CD14-positive monocyte (primary cell): ENCODE results near the gene ZNF768. TPM values are rescaled to one million over a fixed set of nuclear protein-coding genes. Genes with fewer than 3 reads are reported as not detected.

Experiments
- DNase-seq, 3 donors: peaks; one replicate each; pipeline ENCODE4 v3.0.0-alpha.2; 2011 to 2022
- H2AFZ ChIP-seq: 2 replicates; pipeline ENCODE4 v1.6.0; 2012; ENCODE audit warnings: mild to moderate bottlenecking, low read depth, low read length, inconsistent platforms; ENCODE audit not compliant: insufficient read depth, poor library complexity, severe bottlenecking
- H3K27ac ChIP-seq, 2 donors: 1 replicate in 1 of 2; 2 replicates in 1 of 2; pipeline ENCODE4 v1.5.1; 2012 to 2013; ENCODE audit warnings: low read length in 2 of 2, control low read depth in 1 of 2, inconsistent platforms in 1 of 2, low read depth in 1 of 2, mild to moderate bottlenecking in 1 of 2
- H3K27me3 ChIP-seq, 2 donors: one replicate each; pipeline versions ENCODE4 v1.6.0 to v1.6.1; 2011 to 2013; ENCODE audit warnings: low read length in 2 of 2; ENCODE audit not compliant: control insufficient read depth in 2 of 2, insufficient read depth in 2 of 2
- H3K36me3 ChIP-seq, 2 donors: replicated peaks in 1 of 2; 1 replicate in 1 of 2; 2 replicates in 1 of 2; pipeline versions ENCODE4 v1.5.1 to v1.6.1; 2012 to 2013; ENCODE audit warnings: low read length in 2 of 2, control low read depth in 1 of 2, inconsistent platforms in 1 of 2, mild to moderate bottlenecking in 1 of 2; ENCODE audit not compliant: insufficient read depth in 2 of 2, control insufficient read depth in 1 of 2
- H3K4me1 ChIP-seq, 2 donors: 1 replicate in 1 of 2; 2 replicates in 1 of 2; pipeline versions ENCODE4 v1.5.1 to v1.6.1; 2012 to 2013; ENCODE audit warnings: low read length in 2 of 2, control low read depth in 1 of 2, inconsistent platforms in 1 of 2, mild to moderate bottlenecking in 1 of 2, moderate library complexity in 1 of 2; ENCODE audit not compliant: insufficient read depth in 2 of 2, control insufficient read depth in 1 of 2
- H3K4me2 ChIP-seq: replicated peaks from 2 replicates; pipeline ENCODE3; 2012; ENCODE audit warnings: low read length, moderate library complexity, mild to moderate bottlenecking; ENCODE audit not compliant: poor library complexity, severe bottlenecking; ENCODE audit errors: extremely low read depth
- H3K4me3 ChIP-seq, 3 experiments: fragments of 200-600 bp in 1 of 3; sonication (generic) in 1 of 3; replicated peaks in 1 of 3; 1 replicate in 2 of 3; 2 replicates in 1 of 3; pipeline ENCODE4 v1.5.1; 2011 to 2013; ENCODE audit warnings: low read length in 3 of 3, mild to moderate bottlenecking in 3 of 3, control low read depth in 2 of 3, low read depth in 2 of 3, inconsistent platforms in 1 of 3, moderate library complexity in 1 of 3
- H3K79me2 ChIP-seq: 2 replicates; pipeline ENCODE4 v1.6.0; 2012; ENCODE audit warnings: mild to moderate bottlenecking, control low read depth, inconsistent platforms, low read length, moderate library complexity; ENCODE audit not compliant: insufficient read depth
- H3K9ac ChIP-seq: 2 replicates; pipeline ENCODE4 v1.6.0; 2017; ENCODE audit warnings: low read length, mild to moderate bottlenecking; ENCODE audit not compliant: insufficient read depth, poor library complexity, severe bottlenecking
- H3K9me3 ChIP-seq, 2 donors: replicated peaks in 1 of 2; 1 replicate in 1 of 2; 2 replicates in 1 of 2; pipeline versions ENCODE4 v1.5.1 to v1.6.1; 2012 to 2013; ENCODE audit warnings: low read length in 2 of 2, control low read depth in 1 of 2; ENCODE audit not compliant: control insufficient read depth in 1 of 2, insufficient read depth in 1 of 2
- H4K20me1 ChIP-seq: 2 replicates; pipeline ENCODE4 v1.6.0; 2012; ENCODE audit warnings: mild to moderate bottlenecking, low read length, control low read depth, moderate library complexity; ENCODE audit not compliant: insufficient read depth
- H3K27ac Mint-ChIP-seq, 7 donors: one replicate each; pipeline ENCODE4 v1.8.0; 2020; ENCODE audit warnings: mild to moderate bottlenecking in 7 of 7, mixed read lengths in 7 of 7, moderate library complexity in 6 of 7, inconsistent platforms in 2 of 7
- H3K27me3 Mint-ChIP-seq, 3 donors: one replicate each; pipeline ENCODE4 v1.8.0; 2021 to 2022; ENCODE audit warnings: low read depth in 3 of 3, mild to moderate bottlenecking in 3 of 3, mixed read lengths in 3 of 3, moderate library complexity in 3 of 3, inconsistent platforms in 1 of 3
- H3K36me3 Mint-ChIP-seq, 2 donors: one replicate each; pipeline ENCODE4 v1.8.0; 2020; ENCODE audit warnings: mixed read lengths in 2 of 2, inconsistent platforms in 1 of 2, mild to moderate bottlenecking in 1 of 2
- H3K4me1 Mint-ChIP-seq: one replicate; pipeline ENCODE4 v1.8.0; 2020; ENCODE audit warnings: mild to moderate bottlenecking, mixed read lengths
- H3K4me3 Mint-ChIP-seq, 2 donors: one replicate each; pipeline ENCODE4 v1.8.0; 2020; ENCODE audit warnings: mild to moderate bottlenecking in 2 of 2, mixed read lengths in 2 of 2, moderate library complexity in 1 of 2
- H3K9me3 Mint-ChIP-seq, 7 donors: one replicate each; pipeline ENCODE4 v1.8.0; 2020 to 2022; ENCODE audit warnings: mixed read lengths in 7 of 7, mild to moderate bottlenecking in 6 of 7, moderate library complexity in 6 of 7, inconsistent platforms in 2 of 7
- WGBS: methylation state at CpG from one replicate; pipeline ENCODE4 v1.1.5; 2013; ENCODE audit warnings: missing lambda C conversion rate; ENCODE audit not compliant: insufficient coverage; 5-methylcytosine and 5-hydroxymethylcytosine counted together
- intact Hi-C, 2 donors: fragments of 100-400 bp; cut with micrococcal nuclease; formaldehyde crosslinking; loops; one replicate each; pipeline versions ENCODE4 v1.15.0 to v1.15.1; 2023
- polyA plus RNA-seq, 3 donors: library from polyadenylated mRNA; depleted of rRNA in 1 of 3; unstranded in 2 of 3; stranded (reverse) in 1 of 3; fragments of 300-500 nt in 2 of 3; fragments of >200 nt in 1 of 3; fragmentation: Illumina TruSeq in 2 of 3; gene quantifications; 1 replicate in 2 of 3; 2 replicates in 1 of 3; pipeline ENCODE4 v1.2.3, GENCODE V29; 2012 to 2021
- TF ChIP-seq, protein P1 (sequence below): fragments of 200-600 bp; IDR thresholded peaks from one replicate; pipeline ENCODE4 v1.8.0; 2022; ENCODE audit warnings: antibody characterized with exemption, mild to moderate bottlenecking

ZNF768 gene
- polyA plus RNA-seq, 3 donors: 2.8 to 13.4 (median 3.0) TPM

- Histone ChIP-seq H3K79me2 (peaks cover 41% of the 10 kb centered on the region), H3K9ac (no peak overlapping the region), H3K4me2 (no peak overlapping the region), H3K27me3 (no peaks in the 10 kb centered on the region), H3K4me3 (no peak overlapping the region), H4K20me1 (peaks cover 98% of the 10 kb centered on the region), H3K9me3 (no peaks in the 10 kb centered on the region), H3K4me1 (no peaks in the 10 kb centered on the region), H2AFZ (no peak overlapping the region), H3K27ac (no peak overlapping the region), H3K36me3 (peaks cover 95 to 99% of the 10 kb centered on the region in 2 donors)
- WGBS: 86% methylated on average over 4 of the region's 6 CpGs
- no peak for DNase-seq
- no peak overlapping the region for H3K4me3 Mint-ChIP-seq
- TF ChIP-seq, protein P1, sequence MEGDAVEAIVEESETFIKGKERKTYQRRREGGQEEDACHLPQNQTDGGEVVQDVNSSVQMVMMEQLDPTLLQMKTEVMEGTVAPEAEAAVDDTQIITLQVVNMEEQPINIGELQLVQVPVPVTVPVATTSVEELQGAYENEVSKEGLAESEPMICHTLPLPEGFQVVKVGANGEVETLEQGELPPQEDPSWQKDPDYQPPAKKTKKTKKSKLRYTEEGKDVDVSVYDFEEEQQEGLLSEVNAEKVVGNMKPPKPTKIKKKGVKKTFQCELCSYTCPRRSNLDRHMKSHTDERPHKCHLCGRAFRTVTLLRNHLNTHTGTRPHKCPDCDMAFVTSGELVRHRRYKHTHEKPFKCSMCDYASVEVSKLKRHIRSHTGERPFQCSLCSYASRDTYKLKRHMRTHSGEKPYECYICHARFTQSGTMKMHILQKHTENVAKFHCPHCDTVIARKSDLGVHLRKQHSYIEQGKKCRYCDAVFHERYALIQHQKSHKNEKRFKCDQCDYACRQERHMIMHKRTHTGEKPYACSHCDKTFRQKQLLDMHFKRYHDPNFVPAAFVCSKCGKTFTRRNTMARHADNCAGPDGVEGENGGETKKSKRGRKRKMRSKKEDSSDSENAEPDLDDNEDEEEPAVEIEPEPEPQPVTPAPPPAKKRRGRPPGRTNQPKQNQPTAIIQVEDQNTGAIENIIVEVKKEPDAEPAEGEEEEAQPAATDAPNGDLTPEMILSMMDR: no peak
- intact Hi-C loops: no loop called here
- peaks cover 0 to 2% (median 1%) of the 10 kb centered on the region in 3 donors for H3K27me3 Mint-ChIP-seq
- peak overlapping the region in 4 of 7 donors; percentile 27 to 80 (median 56) for H3K27ac Mint-ChIP-seq
- peaks cover 77 to 97% of the 10 kb centered on the region in 2 donors for H3K36me3 Mint-ChIP-seq
- peaks cover 11% of the 10 kb centered on the region for H3K4me1 Mint-ChIP-seq
- H3K9me3 Mint-ChIP-seq: no peaks in the 10 kb centered on the region
Measured at GRCh38 chr16:30490210-30490609, 36.2 kb downstream of the ZNF768 start.

GRCh38 chr16:30488764-30489605, 37.4 kb downstream of the ZNF768 start:
- Mint-ChIP-seq H3K4me1 (peaks cover 11% of the 10 kb centered on the region), H3K27me3 (peaks cover 0 to 2% (median 1%) of the 10 kb centered on the region in 3 donors), H3K9me3 (no peaks in the 10 kb centered on the region), H3K27ac (peak overlapping the region in 5 of 7 donors; percentile 40 to 78 (median 58)), H3K4me3 (no peak overlapping the region), H3K36me3 (peaks cover 75 to 97% of the 10 kb centered on the region in 2 donors)
- Histone ChIP-seq H3K9me3 (no peaks in the 10 kb centered on the region), H3K4me2 (no peak overlapping the region), H3K79me2 (peaks cover 43% of the 10 kb centered on the region), H3K27ac (peak overlapping the region in 1 of 2 donors; percentile 32), H3K36me3 (peaks cover 93 to 99% of the 10 kb centered on the region in 2 donors), H4K20me1 (peaks cover 98% of the 10 kb centered on the region), H2AFZ (no peak overlapping the region), H3K4me1 (no peaks in the 10 kb centered on the region), H3K27me3 (no peaks in the 10 kb centered on the region), H3K4me3 (no peak overlapping the region), H3K9ac (no peak overlapping the region)
- WGBS: 91% methylated on average over 7 of the region's 11 CpGs
- TF ChIP-seq, protein P1: no peak
- no peak for DNase-seq
- intact Hi-C loops: no loop called here
